ENCODE data around the gene USP48. TPM values are rescaled to one million over a fixed set of nuclear protein-coding genes. Genes with fewer than 3 reads are reported as not detected.

USP48 gene
- total and polyA plus RNA-seq, 2 of the 8 experiments (the other 6 are each of a cell fraction or from before 2014, with no cell fraction given): 12.8 to 83.5 TPM

DNA sequence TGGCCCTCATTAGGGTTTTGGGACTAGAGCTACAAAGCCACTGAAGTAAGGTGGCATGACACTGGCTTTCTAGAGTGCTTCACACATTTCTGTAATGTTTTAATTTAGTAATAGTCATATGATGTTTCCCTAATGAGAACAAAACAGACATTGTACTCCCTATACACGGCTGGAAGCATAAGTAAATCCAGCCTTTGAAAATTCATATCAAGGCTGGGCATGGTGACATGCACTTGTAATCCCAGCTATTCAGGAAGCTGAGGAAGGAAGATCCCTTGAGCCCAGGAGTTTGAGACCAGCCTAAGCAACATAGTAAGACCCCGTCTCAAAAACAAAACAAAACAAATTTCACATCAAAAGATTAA lies 7.4 kb downstream of the USP48 start:
- peaks cover 4% of the 10 kb centered on the region; the same call in 1 of the 2 replicates for H3K79me1 ChIP-seq (ENCODE audit: low read depth, low read length)
- H3K23me2 ChIP-seq (ENCODE audit: low read depth, low read length): no peaks in the 10 kb centered on the region
- 97% methylated on average over 2 of the region's 2 CpGs; no CpG with 5 or more reads in 1 of the 2 experiments for WGBS, 2 experiments (ENCODE audit: extremely low coverage in 1 of 2, insufficient coverage in 1 of 2, insufficient read length in 1 of 2, insufficient replicate concordance in 2 of 2, low coverage in 1 of 2, low lambda C conversion rate in 2 of 2, missing lambda C conversion rate in 1 of 2)
- ChIA-PET POLR2A (ENCODE audit: partially characterized antibody) (interaction anchor here (0.7 to 1.3 kb wide), 2 partner anchors 12 kb away, joined by 3 to 4 read pairs; no protein-coding TSS in a partner anchor), CTCF (ENCODE audit: partially characterized antibody) (no interaction called here)
- TF ChIP-seq EGR1 (IDR thresholded peaks at IDR 0.05; ENCODE audit: borderline replicate concordance, low read depth, low read length) (no peak), PHF8 (conservative IDR thresholded peaks at IDR 0.05; ENCODE audit: low read depth, low read length) (no peak), BRCA1 (IDR thresholded peaks at IDR 0.05; ENCODE audit: low read depth, low read length) (no peak), POLR2A (IDR thresholded peaks at IDR 0.05; ENCODE audit: control extremely low read depth in 1 of 2, low read depth in 2 of 2, low read length in 2 of 2) (no peak), SUZ12 (IDR thresholded peaks at IDR 0.05; ENCODE audit: low read length) (no peak), CHD1 (IDR thresholded peaks at IDR 0.05; ENCODE audit: low read depth, low read length) (no peak), GABPA (IDR thresholded peaks at IDR 0.05; ENCODE audit: borderline replicate concordance, insufficient read depth, low read length) (no peak), MAFK (IDR thresholded peaks at IDR 0.05; ENCODE audit: low read depth, low read length) (no peak), YY1 (IDR thresholded peaks at IDR 0.05; ENCODE audit: low read depth, low read length) (no peak), JUND (IDR thresholded peaks at IDR 0.05; ENCODE audit: low read length) (no peak)
- TF ChIP-seq, protein P1, sequence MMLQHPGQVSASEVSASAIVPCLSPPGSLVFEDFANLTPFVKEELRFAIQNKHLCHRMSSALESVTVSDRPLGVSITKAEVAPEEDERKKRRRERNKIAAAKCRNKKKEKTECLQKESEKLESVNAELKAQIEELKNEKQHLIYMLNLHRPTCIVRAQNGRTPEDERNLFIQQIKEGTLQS (IDR thresholded peaks at IDR 0.05; ENCODE audit: insufficient read depth, low read depth, low read length): no peak
- TF ChIP-seq, protein P2, sequence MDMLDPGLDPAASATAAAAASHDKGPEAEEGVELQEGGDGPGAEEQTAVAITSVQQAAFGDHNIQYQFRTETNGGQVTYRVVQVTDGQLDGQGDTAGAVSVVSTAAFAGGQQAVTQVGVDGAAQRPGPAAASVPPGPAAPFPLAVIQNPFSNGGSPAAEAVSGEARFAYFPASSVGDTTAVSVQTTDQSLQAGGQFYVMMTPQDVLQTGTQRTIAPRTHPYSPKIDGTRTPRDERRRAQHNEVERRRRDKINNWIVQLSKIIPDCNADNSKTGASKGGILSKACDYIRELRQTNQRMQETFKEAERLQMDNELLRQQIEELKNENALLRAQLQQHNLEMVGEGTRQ (IDR thresholded peaks at IDR 0.05; ENCODE audit: low read length): no peak
- H2AFZ ChIP-seq (ENCODE audit: low read length): no peak overlapping the region
- no peak overlapping the region for H3K18ac ChIP-seq (ENCODE audit: extremely low read depth, low read length)
- H4K8ac ChIP-seq (ENCODE audit: extremely low read depth, insufficient read depth, low read length): no peak overlapping the region
- no peak overlapping the region for H3K23ac ChIP-seq (ENCODE audit: insufficient read length)
- H4K5ac ChIP-seq (ENCODE audit: insufficient read length, low read depth, low read length): no peak overlapping the region
- H2BK120ac ChIP-seq (replicated peaks; ENCODE audit: low read depth, low read length): no peak overlapping the region
- no peak overlapping the region for H3K4ac ChIP-seq (replicated peaks; ENCODE audit: insufficient read length, low read depth, low read length)
- no peak overlapping the region for H3K4me2 ChIP-seq (ENCODE audit: insufficient read depth in 1 of 2, low read depth in 2 of 2, low read length in 2 of 2)
- no peaks in the 10 kb centered on the region for H3K4me1 ChIP-seq (replicated peaks in 1 of 4; ENCODE audit: control insufficient read depth in 3 of 4, insufficient read depth in 4 of 4, low read length in 3 of 4)
- FAIRE-seq (no peak), DNase-seq (ENCODE audit: low read depth in 1 of 2, low spot score in 2 of 2) (no peak)
- no peak overlapping the region for H3K56ac ChIP-seq (replicated peaks; ENCODE audit: insufficient read length, low read depth, low read length)
- no peak overlapping the region for H2AK5ac ChIP-seq (ENCODE audit: low read depth, low read length)
- no peaks in the 10 kb centered on the region for H3K27me3 ChIP-seq (replicated peaks in 1 of 4; ENCODE audit: control insufficient read depth in 3 of 4, extremely low read depth in 1 of 4, insufficient read depth in 3 of 4, low read length in 3 of 4)
- no peak overlapping the region for H4K91ac ChIP-seq (replicated peaks; ENCODE audit: insufficient read length, low read length)
- no peak overlapping the region for H2BK20ac ChIP-seq (ENCODE audit: low read length)
- no peak overlapping the region for H2BK15ac ChIP-seq (ENCODE audit: low read length)
- no peak overlapping the region for H3K4me3 ChIP-seq (ENCODE audit: extremely low read depth in 1 of 4, insufficient read depth in 2 of 4, low read depth in 3 of 4, low read length in 4 of 4)
- peaks cover 51 to 96% of the 10 kb centered on the region in 2 experiments for H3K79me2 ChIP-seq (ENCODE audit: control insufficient read depth in 1 of 2, insufficient read depth in 2 of 2, low read length in 2 of 2)
- H3K36me3 ChIP-seq (ENCODE audit: control insufficient read depth in 2 of 4, insufficient read depth in 4 of 4, low read length in 3 of 4): no peaks in the 10 kb centered on the region
- H4K20me1 ChIP-seq (replicated peaks in 1 of 2; ENCODE audit: control insufficient read depth in 1 of 2, insufficient read depth in 2 of 2, low read length in 2 of 2): peaks cover 3 to 8% of the 10 kb centered on the region in 2 experiments
- no peak overlapping the region for H3K9ac ChIP-seq (replicated peaks in 1 of 4; ENCODE audit: extremely low read depth in 1 of 4, low read depth in 3 of 4, low read length in 3 of 4)
- H2BK5ac ChIP-seq (ENCODE audit: low read depth, low read length): no peak overlapping the region
- H2BK12ac ChIP-seq (ENCODE audit: low read depth, low read length): no peak overlapping the region
- no peak overlapping the region for H3K14ac ChIP-seq (ENCODE audit: insufficient read length)
- 0 out of 4 replicates have a peak, but pooled peaks cover 0 to 2% of the 10 kb centered on the region in 2 experiments for H3K9me3 ChIP-seq (ENCODE audit: insufficient read depth in 2 of 2, low read depth in 1 of 2, low read length in 1 of 2)
- no peak overlapping the region for H3K27ac ChIP-seq (ENCODE audit: low read depth, low read length)
